Upper lobe of left lung (tissue), 6 donors: ENCODE data around the gene SMAD2. TPM values are rescaled to one million over a fixed set of nuclear protein-coding genes. Genes with fewer than 3 reads are reported as not detected.

ENCODE experiments used
- ATAC-seq, 2 donors: fragments of 200-7000 bp; cut with Tn5 transposase; one replicate each; pipeline ENCODE4 v1.9.1; 2022; ENCODE audit warnings: mild to moderate bottlenecking in 2 of 2, moderate library complexity in 2 of 2; ENCODE audit not compliant: low FRiP score in 2 of 2
- DNase-seq, 2 donors: peaks; one replicate each; pipeline ENCODE4 v3.0.0-alpha.2; 2019 to 2020
- H3K27ac ChIP-seq, 4 donors: fragments of 200-600 bp; sonication (generic); one replicate each; pipeline ENCODE4 v1.5.1; 2016 to 2019
- H3K27me3 ChIP-seq, 4 donors: fragments of 200-600 bp; sonication (generic); one replicate each; pipeline ENCODE4 v1.5.1; 2017 to 2019
- H3K36me3 ChIP-seq, 4 donors: fragments of 200-600 bp; sonication (generic); one replicate each; pipeline ENCODE4 v1.5.1; 2016 to 2019
- H3K4me1 ChIP-seq, 4 donors: fragments of 200-600 bp; sonication (generic); one replicate each; pipeline ENCODE4 v1.5.1; 2018 to 2019
- H3K4me3 ChIP-seq, 4 donors: fragments of 200-600 bp; sonication (generic); one replicate each; pipeline ENCODE4 v1.5.1; 2017 to 2019; ENCODE audit warnings: mild to moderate bottlenecking in 2 of 4, moderate library complexity in 1 of 4
- H3K9me3 ChIP-seq, 4 donors: fragments of 200-600 bp; sonication (generic); one replicate each; pipeline ENCODE4 v1.5.1; 2018 to 2019
- CTCF ChIP-seq, 6 experiments: fragments of 450-650 bp in 4 of 6; fragments of 200-600 bp in 2 of 6; sonication (generic) in 2 of 6; IDR thresholded peaks; one replicate each; pipeline ENCODE4 v1.5.1; 2016 to 2019; ENCODE audit warnings: antibody characterized with exemption in 6 of 6
- EP300 ChIP-seq, 4 donors: sonication (generic); formaldehyde crosslinking; IDR thresholded peaks; one replicate each; pipeline ENCODE4 v1.5.1; 2017; ENCODE audit warnings: antibody characterized with exemption in 4 of 4, control low read depth in 2 of 4
- POLR2A ChIP-seq, 4 donors: fragments of 450-650 bp; IDR thresholded peaks; one replicate each; pipeline ENCODE4 v1.5.1; 2016 to 2017; ENCODE audit warnings: antibody characterized with exemption in 4 of 4, mild to moderate bottlenecking in 2 of 4
- POLR2AphosphoS5 ChIP-seq, 2 donors: sonication (generic); formaldehyde crosslinking; IDR thresholded peaks; one replicate each; pipeline ENCODE4 v1.5.1; 2017; ENCODE audit warnings: antibody characterized with exemption in 2 of 2
- WGBS, 2 donors: methylation state at CpG; one replicate each; pipeline ENCODE4 v1.1.5; 2017 to 2018; 5-methylcytosine and 5-hydroxymethylcytosine counted together
- total RNA-seq, 6 donors: library from RNA; depleted of rRNA in 4 of 6; stranded (reverse); fragments of >200 nt in 4 of 6; gene quantifications; one replicate each; pipeline versions ENCODE4 v1.1.0 to v1.2.1, GENCODE V29; 2016 to 2021
- donor health status: DM: no; HTN: no; CAD: no; lungs with moderate emphysema.
- donor health status: DM: no; HTN: yes; CAD: no; lungs with severe emphysema.

The SMAD2 gene
- total RNA-seq, 6 donors from 2014 or later = 52.1 to 151 (median 97.8) TPM

DNA sequence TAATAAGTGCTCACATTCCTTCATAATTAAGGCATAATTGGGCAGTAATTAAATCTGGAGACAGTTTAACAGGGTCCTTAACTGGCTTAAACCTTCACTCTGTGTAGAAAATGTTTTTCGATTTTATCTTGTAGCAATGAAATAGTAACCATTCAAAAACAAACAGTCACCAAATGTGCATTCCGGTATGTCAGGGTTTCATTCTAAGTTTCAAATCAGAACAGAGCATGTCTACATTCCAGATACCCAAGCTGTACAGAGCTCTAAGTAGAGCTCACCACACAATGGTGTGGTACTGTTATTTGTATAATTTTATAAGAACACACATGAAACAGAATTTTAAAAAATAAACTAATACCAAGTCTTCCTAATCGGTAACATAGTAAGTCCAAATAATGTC, 52.6 kb downstream of the SMAD2 start:
- ATAC-seq (no peak), DNase-seq (no peak)
- Histone ChIP-seq H3K27ac (no peak overlapping the region), H3K36me3 (peaks cover 0 to 4% (median 2%) of the 10 kb centered on the region in 4 donors), H3K4me1 (peaks cover 0 to 9% (median 3%) of the 10 kb centered on the region in 4 donors), H3K27me3 (no peaks in the 10 kb centered on the region), H3K9me3 (no peaks in the 10 kb centered on the region), H3K4me3 (no peak overlapping the region)
- WGBS, 2 donors = 85 to 91% methylated on average over 3 of the region's 3 CpGs
- no peak for TF ChIP-seq POLR2AphosphoS5 (IDR thresholded peaks at IDR 0.05)
- TF ChIP-seq EP300 (IDR thresholded peaks at IDR 0.05) = no peak

DNA sequence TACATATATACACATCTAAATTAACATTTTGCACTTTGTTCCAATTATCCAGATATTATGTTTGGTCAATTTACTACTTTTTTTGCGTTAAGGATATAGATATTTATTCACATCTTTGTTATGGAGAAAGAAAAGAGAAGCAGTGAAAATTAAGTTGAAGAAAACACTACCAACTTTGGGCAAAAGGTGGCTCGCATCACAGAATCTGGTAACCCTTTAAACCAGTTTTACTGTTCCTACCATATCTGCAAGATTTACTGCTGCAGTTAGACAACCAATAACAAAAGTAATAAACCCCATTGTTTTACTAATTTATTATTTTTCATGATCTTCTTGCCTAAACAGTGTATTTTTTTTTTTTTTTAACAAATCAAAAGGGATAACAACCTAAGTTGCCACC, 53.6 kb downstream of the SMAD2 start:
- TF ChIP-seq EP300 (IDR thresholded peaks at IDR 0.05) = no peak
- TF ChIP-seq POLR2AphosphoS5 (IDR thresholded peaks at IDR 0.05) = no peak
- TF ChIP-seq CTCF (IDR thresholded peaks at IDR 0.05) = no peak
- TF ChIP-seq POLR2A (IDR thresholded peaks at IDR 0.05) = no peak
- H3K9me3 ChIP-seq = no peaks in the 10 kb centered on the region

DNA sequence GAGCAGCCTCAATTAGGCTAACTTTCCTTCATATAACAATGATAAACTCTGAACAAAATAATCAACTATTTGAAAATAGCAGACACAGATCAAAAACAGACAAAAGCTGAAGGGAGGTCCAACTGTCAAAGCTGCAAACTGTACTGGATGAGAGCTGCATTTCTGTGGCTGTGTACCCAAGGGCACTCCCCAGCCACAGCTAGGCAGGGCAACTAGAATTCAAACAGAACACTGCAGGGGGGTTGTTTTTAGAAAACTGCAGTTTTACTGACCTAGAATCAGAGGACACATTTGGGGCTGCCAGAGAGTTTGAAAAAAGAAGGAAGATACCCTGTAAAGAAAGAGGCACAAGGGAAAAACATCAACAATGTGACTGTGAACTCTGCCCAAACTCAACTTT, 56.8 kb downstream of the SMAD2 start:
- Histone ChIP-seq H3K4me1 (peaks cover 0 to 17% (median 11%) of the 10 kb centered on the region in 4 donors), H3K4me3 (no peak overlapping the region), H3K27ac (no peak overlapping the region), H3K36me3 (peaks cover 0 to 8% (median 1%) of the 10 kb centered on the region in 4 donors), H3K9me3 (no peaks in the 10 kb centered on the region), H3K27me3 (no peaks in the 10 kb centered on the region)
- TF ChIP-seq POLR2A (IDR thresholded peaks at IDR 0.05) (no peak), EP300 (IDR thresholded peaks at IDR 0.05) (no peak), POLR2AphosphoS5 (IDR thresholded peaks at IDR 0.05) (no peak)
- ATAC-seq (no peak), DNase-seq (no peak)

More for the DNA sequence above, 53.6 kb downstream of the SMAD2 start:
- ATAC-seq (no peak), DNase-seq (no peak)
- no peak overlapping the region for H3K27ac ChIP-seq
- H3K4me3 ChIP-seq = no peak overlapping the region
- peaks cover 0 to 11% (median 5%) of the 10 kb centered on the region in 4 donors for H3K4me1 ChIP-seq
- WGBS, 2 donors = 89 to 93% methylated on average over 2 of the region's 2 CpGs
- H3K27me3 ChIP-seq = no peaks in the 10 kb centered on the region
- peaks cover 0 to 5% (median 0%) of the 10 kb centered on the region in 4 donors for H3K36me3 ChIP-seq

DNA sequence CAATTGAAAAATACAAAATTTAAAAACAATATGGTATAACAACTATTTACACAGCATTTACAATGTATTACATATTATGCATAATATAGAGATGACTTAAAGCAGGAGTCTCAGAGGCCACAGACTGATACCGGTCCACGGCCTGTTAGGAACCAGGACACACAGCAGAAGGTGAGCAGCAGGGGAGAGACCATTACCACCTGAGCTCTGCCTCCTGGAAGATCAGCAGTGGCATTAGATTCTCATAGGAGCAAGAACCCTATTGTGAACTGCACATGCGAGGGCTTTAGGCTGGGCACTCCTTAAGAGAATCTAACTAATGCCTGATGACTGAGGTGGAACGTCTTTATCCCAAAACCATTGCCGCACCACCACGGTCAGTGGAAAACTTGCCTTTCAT, 58.0 kb downstream of the SMAD2 start:
- peaks cover 0 to 22% (median 11%) of the 10 kb centered on the region in 4 donors for H3K4me1 ChIP-seq
- peaks cover 0 to 14% (median 4%) of the 10 kb centered on the region in 4 donors for H3K36me3 ChIP-seq
- 94 to 97% methylated on average over 6 of the region's 6 CpGs for WGBS, 2 donors
- no peak for TF ChIP-seq EP300 (IDR thresholded peaks at IDR 0.05)
- TF ChIP-seq CTCF (IDR thresholded peaks at IDR 0.05) = no peak
- no peak for TF ChIP-seq POLR2A (IDR thresholded peaks at IDR 0.05)
- TF ChIP-seq POLR2AphosphoS5 (IDR thresholded peaks at IDR 0.05) = no peak
- H3K4me3 ChIP-seq = no peak overlapping the region
- no peaks in the 10 kb centered on the region for H3K9me3 ChIP-seq
- ATAC-seq = no peak
- no peak for DNase-seq
- H3K27ac ChIP-seq = no peak overlapping the region
- H3K27me3 ChIP-seq = no peaks in the 10 kb centered on the region

- H3K4me1 ChIP-seq = peaks cover 0 to 22% (median 11%) of the 10 kb centered on the region in 4 donors
- H3K9me3 ChIP-seq = no peaks in the 10 kb centered on the region
- H3K4me3 ChIP-seq = no peak overlapping the region
- H3K36me3 ChIP-seq = peaks cover 0 to 19% (median 4%) of the 10 kb centered on the region in 4 donors
- DNase-seq (no peak), ATAC-seq (no peak)
- no peak for TF ChIP-seq EP300 (IDR thresholded peaks at IDR 0.05)
- no peak for TF ChIP-seq POLR2AphosphoS5 (IDR thresholded peaks at IDR 0.05)
- no peak for TF ChIP-seq CTCF (IDR thresholded peaks at IDR 0.05)
- no peak for TF ChIP-seq POLR2A (IDR thresholded peaks at IDR 0.05)
- WGBS, 2 donors = 78 to 86% methylated on average over 3 of the region's 3 CpGs
- no peaks in the 10 kb centered on the region for H3K27me3 ChIP-seq
- H3K27ac ChIP-seq = no peak overlapping the region
Observed at GRCh38 chr18:47871288-47871687, 59.2 kb downstream of the SMAD2 start.

- H3K36me3 ChIP-seq = peaks cover 0 to 26% (median 4%) of the 10 kb centered on the region in 4 donors
- no peak for DNase-seq
- TF ChIP-seq CTCF (IDR thresholded peaks at IDR 0.05) (no peak), POLR2AphosphoS5 (IDR thresholded peaks at IDR 0.05) (no peak), POLR2A (IDR thresholded peaks at IDR 0.05) (no peak), EP300 (IDR thresholded peaks at IDR 0.05) (no peak)
- no peak overlapping the region for H3K4me3 ChIP-seq
- 66 to 81% methylated on average over 1 of the region's 1 CpG for WGBS, 2 donors
- no peaks in the 10 kb centered on the region for H3K9me3 ChIP-seq
- H3K4me1 ChIP-seq = peaks cover 0 to 22% (median 11%) of the 10 kb centered on the region in 4 donors
- no peak for ATAC-seq
- H3K27ac ChIP-seq = no peak overlapping the region
- no peaks in the 10 kb centered on the region for H3K27me3 ChIP-seq
Observed at GRCh38 chr18:47870605-47871004, 59.9 kb downstream of the SMAD2 start.
